VCaP (cell line): ENCODE results near the gene ECI2.

Experiments used
- H3K27ac ChIP-seq: fragments of 450-650 bp; 2 replicates; pipeline ENCODE4 v1.5.1; 2017
- TF ChIP-seq, protein P1 (sequence below): fragments of 450-650 bp; conservative IDR thresholded peaks from 2 replicates; pipeline ENCODE4 v1.5.1; 2017; ENCODE audit warnings: mild to moderate bottlenecking, moderate library complexity

ECI2 gene, protein sequence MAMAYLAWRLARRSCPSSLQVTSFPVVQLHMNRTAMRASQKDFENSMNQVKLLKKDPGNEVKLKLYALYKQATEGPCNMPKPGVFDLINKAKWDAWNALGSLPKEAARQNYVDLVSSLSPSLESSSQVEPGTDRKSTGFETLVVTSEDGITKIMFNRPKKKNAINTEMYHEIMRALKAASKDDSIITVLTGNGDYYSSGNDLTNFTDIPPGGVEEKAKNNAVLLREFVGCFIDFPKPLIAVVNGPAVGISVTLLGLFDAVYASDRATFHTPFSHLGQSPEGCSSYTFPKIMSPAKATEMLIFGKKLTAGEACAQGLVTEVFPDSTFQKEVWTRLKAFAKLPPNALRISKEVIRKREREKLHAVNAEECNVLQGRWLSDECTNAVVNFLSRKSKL

DNA sequence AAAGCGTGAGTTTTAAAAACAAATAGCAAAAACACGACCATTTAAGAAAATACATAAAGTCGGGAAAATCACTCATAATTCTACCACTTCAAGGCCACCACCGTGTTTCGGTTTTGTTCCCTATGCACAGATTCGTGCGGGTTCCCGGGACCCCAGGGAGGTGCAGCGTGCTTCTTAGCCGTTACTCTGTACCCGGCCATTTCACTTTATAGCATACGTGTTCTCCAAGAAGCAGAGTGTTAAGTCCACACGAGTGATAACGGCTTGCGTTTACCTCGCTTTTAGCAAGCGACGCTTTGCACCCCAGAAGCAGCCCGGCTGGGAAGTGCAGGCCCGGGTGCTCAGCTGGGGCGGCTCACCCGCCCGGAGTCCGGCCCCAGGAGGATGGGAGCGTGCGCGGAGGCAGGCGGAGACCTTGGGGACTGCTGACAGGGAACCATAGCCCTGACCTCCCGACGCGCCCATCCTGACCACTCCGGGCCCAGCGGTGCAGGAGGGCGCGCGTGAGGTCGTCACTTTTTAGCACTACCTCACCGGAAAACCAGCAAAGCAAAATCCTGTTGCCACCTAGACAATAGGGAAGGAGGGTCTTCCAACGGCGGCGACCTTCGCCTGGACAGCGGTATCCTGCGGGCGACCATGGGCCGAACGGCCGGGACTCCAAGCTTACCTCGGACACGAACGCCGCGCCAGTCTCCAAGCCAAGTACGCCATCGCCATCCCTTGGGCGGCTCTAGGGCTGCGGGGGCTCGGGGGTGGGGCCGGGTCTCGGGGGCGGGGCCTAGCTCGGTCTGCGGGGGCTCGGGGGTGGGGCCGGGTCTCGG is at the start of gene ECI2:
TSS of gene ECI2 (minus strand) at position 735 of the 824 bp plus-strand sequence. CDS start at position 720, 15 bp downstream.
- TF ChIP-seq, protein P1, sequence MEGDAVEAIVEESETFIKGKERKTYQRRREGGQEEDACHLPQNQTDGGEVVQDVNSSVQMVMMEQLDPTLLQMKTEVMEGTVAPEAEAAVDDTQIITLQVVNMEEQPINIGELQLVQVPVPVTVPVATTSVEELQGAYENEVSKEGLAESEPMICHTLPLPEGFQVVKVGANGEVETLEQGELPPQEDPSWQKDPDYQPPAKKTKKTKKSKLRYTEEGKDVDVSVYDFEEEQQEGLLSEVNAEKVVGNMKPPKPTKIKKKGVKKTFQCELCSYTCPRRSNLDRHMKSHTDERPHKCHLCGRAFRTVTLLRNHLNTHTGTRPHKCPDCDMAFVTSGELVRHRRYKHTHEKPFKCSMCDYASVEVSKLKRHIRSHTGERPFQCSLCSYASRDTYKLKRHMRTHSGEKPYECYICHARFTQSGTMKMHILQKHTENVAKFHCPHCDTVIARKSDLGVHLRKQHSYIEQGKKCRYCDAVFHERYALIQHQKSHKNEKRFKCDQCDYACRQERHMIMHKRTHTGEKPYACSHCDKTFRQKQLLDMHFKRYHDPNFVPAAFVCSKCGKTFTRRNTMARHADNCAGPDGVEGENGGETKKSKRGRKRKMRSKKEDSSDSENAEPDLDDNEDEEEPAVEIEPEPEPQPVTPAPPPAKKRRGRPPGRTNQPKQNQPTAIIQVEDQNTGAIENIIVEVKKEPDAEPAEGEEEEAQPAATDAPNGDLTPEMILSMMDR, result no peak
- peak within 1 kb of the TSS; percentile 79 for H3K27ac ChIP-seq

DNA sequence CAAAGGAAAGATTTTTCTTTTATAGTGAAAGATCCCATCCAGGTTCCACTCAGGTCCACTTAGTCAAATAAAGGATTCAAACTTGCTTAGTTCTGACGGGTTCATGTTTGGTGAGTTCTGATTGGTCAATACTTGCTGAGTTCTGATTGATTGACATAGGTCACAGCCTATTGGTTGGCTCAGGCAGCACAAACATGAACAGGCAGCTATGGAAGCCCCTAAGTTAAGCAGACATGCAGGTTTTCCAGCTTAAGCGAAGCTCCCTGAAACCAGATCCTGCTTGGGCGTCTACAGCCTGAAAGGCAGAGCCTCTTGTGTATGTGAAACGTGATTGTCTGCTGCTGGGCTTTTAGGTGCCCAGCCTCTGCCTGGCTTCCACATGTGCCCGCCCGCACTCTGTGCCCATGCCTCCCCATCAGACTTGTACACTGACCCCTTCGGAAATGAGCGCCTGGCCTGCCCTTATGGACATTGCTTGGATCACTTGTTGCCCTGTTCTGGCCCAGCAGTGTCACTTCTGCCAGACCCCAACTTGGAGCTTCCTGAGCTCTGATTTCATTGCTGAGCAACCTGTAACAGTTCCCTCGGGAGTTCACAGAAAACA is 45.4 kb upstream of the ECI2 start:
- H3K27ac ChIP-seq, result no peak overlapping the region
- TF ChIP-seq, protein P1, result no peak

DNA sequence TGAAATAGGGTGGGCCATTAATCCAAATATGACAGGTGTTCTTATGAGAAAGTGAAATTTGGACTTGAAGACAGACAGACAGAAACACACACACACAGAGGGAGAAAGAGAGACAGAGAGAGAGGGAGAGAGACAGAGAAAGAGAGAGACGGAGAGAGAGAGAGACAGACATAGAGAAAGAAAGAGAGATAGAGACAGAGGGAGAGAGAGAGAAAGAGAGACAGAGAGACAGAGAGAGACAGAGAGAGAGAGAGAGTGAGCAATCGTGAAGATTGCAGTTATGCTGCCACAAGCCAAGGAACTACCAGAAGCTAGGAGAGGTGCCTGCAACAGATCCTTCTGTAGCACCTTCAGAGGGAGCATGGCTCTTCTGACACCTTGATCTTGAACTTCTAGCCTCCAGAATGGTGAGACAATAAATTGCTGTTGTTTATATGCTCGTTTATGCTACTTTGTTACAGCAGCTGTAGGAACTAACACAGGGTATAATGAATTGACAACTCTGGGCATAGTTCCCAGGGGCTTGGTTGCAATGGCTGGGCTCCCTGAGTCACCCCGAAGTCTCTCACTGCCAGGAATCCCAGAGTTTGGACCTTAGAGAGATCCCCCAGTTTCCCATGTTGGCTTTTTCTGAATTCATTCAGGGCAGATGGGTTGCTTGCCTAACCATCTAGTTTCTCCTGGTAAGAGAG is 44.7 kb upstream of the ECI2 start:
- TF ChIP-seq, protein P1, result no peak
- H3K27ac ChIP-seq, result no peak overlapping the region

DNA sequence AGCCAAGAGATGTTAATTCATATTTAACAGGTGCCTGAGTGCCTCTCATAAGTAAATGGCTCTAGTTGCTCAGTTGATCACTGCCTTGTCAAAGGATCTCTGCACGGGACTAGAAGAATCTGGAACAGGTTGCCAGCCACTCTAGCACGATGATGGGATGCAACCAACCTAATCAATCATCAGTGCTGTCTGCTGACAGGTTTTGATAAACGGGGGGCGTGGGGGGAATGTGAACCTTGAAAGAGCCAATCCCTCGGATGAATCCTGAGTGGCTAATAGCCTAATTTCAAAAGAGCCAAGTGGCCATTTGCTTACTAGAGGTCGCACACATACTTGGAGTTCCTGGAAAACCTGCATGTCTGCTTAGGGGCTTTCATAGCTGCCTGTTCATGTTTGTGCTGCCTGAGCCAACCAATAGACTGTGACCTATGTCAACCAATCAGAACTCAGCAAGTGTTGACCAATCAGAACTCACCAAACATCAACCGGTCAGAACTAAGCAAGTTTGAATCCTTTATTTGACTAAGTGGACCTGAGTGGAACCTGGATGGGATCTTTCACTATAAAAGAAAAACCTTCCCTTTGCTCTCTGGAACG is 43.5 kb upstream of the ECI2 start:
- no peak overlapping the region for H3K27ac ChIP-seq
- TF ChIP-seq, protein P1, result no peak

DNA sequence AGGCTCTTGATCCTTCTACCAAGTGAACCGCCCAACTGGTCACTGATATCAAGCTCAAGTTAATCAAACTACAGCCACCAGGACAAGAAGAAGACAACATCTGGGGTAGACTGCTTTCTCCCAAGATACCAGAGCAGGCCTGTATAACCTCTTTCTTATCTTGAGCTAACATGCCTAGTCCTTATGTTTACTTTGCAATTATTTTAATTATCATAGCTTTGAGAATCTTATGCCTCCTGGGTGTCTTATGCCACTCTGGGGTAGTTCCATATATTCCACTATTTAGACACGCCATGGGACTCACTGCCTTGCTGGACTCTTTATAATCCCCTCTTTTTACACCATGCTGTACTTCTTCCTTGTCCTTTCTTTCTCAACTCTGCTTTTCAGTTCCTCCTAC is 41.5 kb upstream of the ECI2 start:
- TF ChIP-seq, protein P1, result no peak
- no peak overlapping the region for H3K27ac ChIP-seq

DNA sequence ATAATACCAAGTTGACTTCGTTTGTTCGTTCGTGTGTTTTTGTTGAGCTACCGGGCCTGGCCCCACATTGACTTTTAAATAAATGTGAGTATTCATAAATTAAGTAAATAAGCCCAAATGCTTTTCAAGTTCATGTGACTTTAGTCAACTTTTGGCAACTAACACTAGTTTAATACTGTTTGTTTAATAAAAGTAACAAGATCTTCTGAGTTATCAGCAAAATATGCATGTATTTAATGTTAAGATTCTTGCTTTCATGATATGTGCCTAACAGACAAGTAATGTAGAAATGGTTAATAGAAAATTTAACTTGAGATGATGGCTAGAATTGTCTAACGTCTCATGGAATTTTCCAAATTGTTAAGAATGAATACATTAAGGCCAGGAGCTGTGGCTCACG is 38.7 kb upstream of the ECI2 start:
- TF ChIP-seq, protein P1, result no peak
- H3K27ac ChIP-seq, result no peak overlapping the region
